H1 (cell line): Measurements from ENCODE around the gene NAGLU. TPM values are rescaled to one million over a fixed set of nuclear protein-coding genes. Genes with fewer than 3 reads are reported as not detected.

ENCODE experiments used
- CHD2 ChIP-seq: IDR thresholded peaks from 2 replicates; pipeline ENCODE4 v1.6.1; 2012; ENCODE audit warnings: low read length, improper control_type of control experiment
- POLR2AphosphoS5 ChIP-seq: IDR thresholded peaks from 2 replicates; pipeline ENCODE4 v1.6.1; 2011; ENCODE audit warnings: low read depth, low read length
- polyA plus RNA-seq, 7 experiments: library from polyadenylated mRNA; depleted of rRNA in 3 of 7; stranded (reverse) in 5 of 7; unstranded in 2 of 7; fragments of >200 nt in 5 of 7; fragments of 200-250 nt in 2 of 7; gene quantifications; 1 replicate in 5 of 7; 2 replicates in 1 of 7; 4 replicates in 1 of 7; pipeline versions ENCODE4 v1.2.1 to v1.2.3, GENCODE V29; 2011 to 2013; ENCODE audit warnings: missing spikeins in 2 of 7, mixed read lengths in 2 of 7
- total RNA-seq: library from RNA; stranded (reverse); fragmentation: NEBNext Ultra II Directional; extraction: Animal tissue kit (Norgen Biotek cat#: 25700); gene quantifications from 2 replicates; pipeline ENCODE4 v1.2.1, GENCODE V29; 2021
- TF ChIP-seq, protein P1 (sequence below), 3 experiments: IDR thresholded peaks; 1 replicate in 2 of 3; 2 replicates in 1 of 3; pipeline versions ENCODE4 v1.5.1 to v1.6.1; 2011; ENCODE audit warnings: low read length in 3 of 3, mild to moderate bottlenecking in 3 of 3, inconsistent platforms in 2 of 3, low read depth in 1 of 3, moderate library complexity in 1 of 3; ENCODE audit not compliant: insufficient read depth in 1 of 3; ENCODE audit errors: control extremely low read depth in 1 of 3
- TF ChIP-seq, protein P2 (sequence below): IDR thresholded peaks from 2 replicates; pipeline ENCODE4 v1.6.1; 2011; ENCODE audit warnings: low read depth, mild to moderate bottlenecking, low read length; ENCODE audit not compliant: insufficient read depth

The NAGLU gene
- total and polyA plus RNA-seq, 2 of the 8 experiments (the other 6 are each of a cell fraction or from before 2014, with no cell fraction given), result 21.3 to 21.6 TPM

DNA sequence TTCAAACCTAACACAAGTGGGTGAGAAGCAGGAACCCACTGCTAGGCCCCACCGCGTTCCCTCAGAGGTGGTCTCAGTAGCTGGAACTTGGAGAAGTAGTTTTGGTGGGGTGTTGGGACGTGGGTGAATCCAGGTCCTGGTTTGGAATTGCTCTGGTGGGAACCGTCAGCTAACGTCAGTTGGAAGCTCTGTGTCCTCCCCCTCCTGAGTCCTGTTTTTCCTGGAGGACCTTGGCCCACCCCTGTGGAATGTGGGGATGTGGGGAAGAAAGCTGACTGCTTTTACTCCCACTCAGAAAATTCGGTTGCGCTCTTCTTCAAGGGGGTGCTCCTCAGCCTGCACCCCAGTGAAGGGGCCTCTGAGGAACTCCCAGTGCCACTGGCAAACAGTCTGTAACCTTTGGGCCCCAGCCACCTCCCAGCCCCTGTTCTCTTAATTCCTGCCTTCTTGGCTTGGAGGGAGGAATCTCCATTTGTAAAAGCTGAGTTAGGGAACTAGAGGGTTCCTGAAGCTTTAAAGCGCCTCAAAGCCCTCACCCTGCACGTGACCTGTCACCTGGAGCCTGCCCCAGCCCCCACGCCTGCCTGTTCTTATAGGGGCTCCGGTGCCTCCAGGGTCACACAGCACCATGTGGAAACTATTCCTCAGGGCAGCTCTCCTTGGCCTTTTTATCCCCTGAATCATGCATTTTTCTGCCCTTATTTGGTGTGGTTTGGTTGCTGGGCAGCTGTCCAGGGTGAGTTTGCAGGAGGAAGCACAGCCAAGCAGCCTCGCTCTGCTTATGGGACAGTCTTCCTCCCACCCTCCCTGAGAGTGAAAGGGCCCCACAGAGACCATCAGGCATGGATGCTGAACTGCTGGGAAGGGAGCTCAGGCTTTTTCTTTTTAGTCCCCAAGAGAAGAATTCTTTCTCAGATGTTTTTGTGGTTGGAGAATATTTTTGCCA lies 16.2 kb upstream of the NAGLU start (continued):
- TF ChIP-seq POLR2AphosphoS5 (no peak), CHD2 (no peak)
- TF ChIP-seq, protein P1, sequence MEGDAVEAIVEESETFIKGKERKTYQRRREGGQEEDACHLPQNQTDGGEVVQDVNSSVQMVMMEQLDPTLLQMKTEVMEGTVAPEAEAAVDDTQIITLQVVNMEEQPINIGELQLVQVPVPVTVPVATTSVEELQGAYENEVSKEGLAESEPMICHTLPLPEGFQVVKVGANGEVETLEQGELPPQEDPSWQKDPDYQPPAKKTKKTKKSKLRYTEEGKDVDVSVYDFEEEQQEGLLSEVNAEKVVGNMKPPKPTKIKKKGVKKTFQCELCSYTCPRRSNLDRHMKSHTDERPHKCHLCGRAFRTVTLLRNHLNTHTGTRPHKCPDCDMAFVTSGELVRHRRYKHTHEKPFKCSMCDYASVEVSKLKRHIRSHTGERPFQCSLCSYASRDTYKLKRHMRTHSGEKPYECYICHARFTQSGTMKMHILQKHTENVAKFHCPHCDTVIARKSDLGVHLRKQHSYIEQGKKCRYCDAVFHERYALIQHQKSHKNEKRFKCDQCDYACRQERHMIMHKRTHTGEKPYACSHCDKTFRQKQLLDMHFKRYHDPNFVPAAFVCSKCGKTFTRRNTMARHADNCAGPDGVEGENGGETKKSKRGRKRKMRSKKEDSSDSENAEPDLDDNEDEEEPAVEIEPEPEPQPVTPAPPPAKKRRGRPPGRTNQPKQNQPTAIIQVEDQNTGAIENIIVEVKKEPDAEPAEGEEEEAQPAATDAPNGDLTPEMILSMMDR (IDR thresholded peaks at IDR 0.05; ENCODE audit: control extremely low read depth in 1 of 3, insufficient read depth in 1 of 3, low read depth in 1 of 3, low read length in 3 of 3), result no peak
- TF ChIP-seq, protein P2, sequence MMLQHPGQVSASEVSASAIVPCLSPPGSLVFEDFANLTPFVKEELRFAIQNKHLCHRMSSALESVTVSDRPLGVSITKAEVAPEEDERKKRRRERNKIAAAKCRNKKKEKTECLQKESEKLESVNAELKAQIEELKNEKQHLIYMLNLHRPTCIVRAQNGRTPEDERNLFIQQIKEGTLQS, result peak; percentile 80
